Endometrial microvascular endothelial cells (primary cell): ENCODE results near the gene FRYL. TPM values are rescaled to one million over a fixed set of nuclear protein-coding genes. Genes with fewer than 3 reads are reported as not detected.

ENCODE experiments used
- in situ Hi-C: cut with HindIII; loops from 2 replicates; pipeline ENCODE4 v1.10.0; 2017; ENCODE audit warnings: low sequenced_read_pairs, low pct_unique_long_range_greater_than_20kb; ENCODE audit errors: inconsistent ontology term
- total RNA-seq: library from RNA; depleted of rRNA; stranded (reverse); fragments of >200 nt; gene quantifications from one replicate; pipeline ENCODE4 v1.2.3, GENCODE V29; 2015; ENCODE audit errors: inconsistent ontology term

FRYL gene
- total RNA-seq, 1 donor from 2014 or later: 57.8 TPM

GRCh38 chr4:48542888-48543287 is 237.2 kb downstream of the FRYL start:
- in situ Hi-C loops: no loop called here

- in situ Hi-C loops: no loop called here
Observed at GRCh38 chr4:48539597-48539996, 240.5 kb downstream of the FRYL start.

GRCh38 chr4:48538358-48538757 is 241.7 kb downstream of the FRYL start:
- in situ Hi-C loops: no loop called here

GRCh38 chr4:48526406-48526805 is 253.7 kb downstream of the FRYL start:
- in situ Hi-C loops: no loop called here

GRCh38 chr4:48518143-48518542 is 261.9 kb downstream of the FRYL start:
- in situ Hi-C loops: no loop called here

GRCh38 chr4:48509543-48509942 is 270.5 kb downstream of the FRYL start:
- in situ Hi-C loops: no loop called here

GRCh38 chr4:48506716-48507115 is 273.4 kb downstream of the FRYL start:
- in situ Hi-C loops: no loop called here

- in situ Hi-C loops: no loop called here
Observed at GRCh38 chr4:48504352-48504751, 275.7 kb downstream of the FRYL start.

- in situ Hi-C loops: no loop called here
Observed at GRCh38 chr4:48504026-48504330, 276.1 kb downstream of the FRYL start.

- in situ Hi-C loops: no loop called here
Observed at GRCh38 chr4:48503233-48504025, 276.6 kb downstream of the FRYL start.

- in situ Hi-C loops: no loop called here
Observed at GRCh38 chr4:48499551-48500066, 280.5 kb downstream of the FRYL start.

GRCh38 chr4:48498895-48499294 is 281.2 kb downstream of the FRYL start:
- in situ Hi-C loops: no loop called here

- in situ Hi-C loops: no loop called here
Observed at GRCh38 chr4:48495941-48496340, 284.1 kb downstream of the FRYL start.

GRCh38 chr4:48493452-48494100 is 286.5 kb downstream of the FRYL start:
- in situ Hi-C loops: no loop called here

- in situ Hi-C loops: no loop called here
Observed at GRCh38 chr4:48491514-48492176, 288.4 kb downstream of the FRYL start.

- in situ Hi-C loops: no loop called here
Observed at GRCh38 chr4:48490680-48491513, 289.2 kb downstream of the FRYL start.

- in situ Hi-C loops: no loop called here
Observed at GRCh38 chr4:48490012-48490679, 289.9 kb downstream of the FRYL start, which contains the start of gene ZAR1. ZAR1 (plus strand) TSS chr4:48490252; CDS start chr4:48490292, 40 bp downstream.

- in situ Hi-C loops: no loop called here
Observed at GRCh38 chr4:48489683-48490011, 290.4 kb downstream of the FRYL start.
